Adrenal gland (tissue), 5 donors: Measurements from ENCODE around the gene PRPF40A.

Experiments
- CTCF ChIP-seq, 6 experiments: fragments of 450-650 bp in 4 of 6; fragments of 200-600 bp in 2 of 6; sonication (generic) in 1 of 6; IDR thresholded peaks; 1 replicate in 5 of 6; 2 replicates in 1 of 6; pipeline versions ENCODE4 v1.5.1 to v1.8.0; 2016 to 2021; ENCODE audit warnings: antibody characterized with exemption in 6 of 6, mild to moderate bottlenecking in 2 of 6, moderate library complexity in 1 of 6
- POLR2A ChIP-seq, 2 donors: fragments of 450-650 bp; IDR thresholded peaks; one replicate each; pipeline ENCODE4 v1.6.1; 2017; ENCODE audit warnings: antibody characterized with exemption in 2 of 2, mild to moderate bottlenecking in 2 of 2, moderate library complexity in 1 of 2
- donor health status: DM: no; HTN: no; CAD: no.

GRCh38 chr2:152710713-152711112, 6.5 kb downstream of the PRPF40A start:
- TF ChIP-seq CTCF (IDR thresholded peaks at IDR 0.05) (no peak), POLR2A (IDR thresholded peaks at IDR 0.05) (no peak)
